ENCODE results near the gene ROPN1L.

GRCh38 chr5:10401498-10401897 lies 40.2 kb upstream of the ROPN1L start:
- TF ChIP-seq POLR2A (IDR thresholded peaks at IDR 0.05) (no peak), CTCF (IDR thresholded peaks at IDR 0.05) (no peak)
